Measurements from ENCODE around the gene PTPRR.

- no peak for TF ChIP-seq POLR2A (IDR thresholded peaks at IDR 0.05; ENCODE audit: extremely low read depth, insufficient read length)
- TF ChIP-seq CTCF (IDR thresholded peaks at IDR 0.05; ENCODE audit: low read depth, low read length), result no peak
- TF ChIP-seq, protein P1, sequence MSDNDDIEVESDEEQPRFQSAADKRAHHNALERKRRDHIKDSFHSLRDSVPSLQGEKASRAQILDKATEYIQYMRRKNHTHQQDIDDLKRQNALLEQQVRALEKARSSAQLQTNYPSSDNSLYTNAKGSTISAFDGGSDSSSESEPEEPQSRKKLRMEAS (IDR thresholded peaks at IDR 0.05; ENCODE audit: low read depth, low read length), result no peak
- TF ChIP-seq MYC (IDR thresholded peaks at IDR 0.05; ENCODE audit: low read depth, low read length), result no peak
Observed at GRCh38 chr12:70758494-70758845, 162.1 kb downstream of the PTPRR start.
